ENCODE results near the gene HK1.
"Not testable (repeated sequence)": the region's sequence is repeated elsewhere in the genome, so short reads cannot be mapped to it uniquely, and the experiment has no call there.

HK1 gene

DNA sequence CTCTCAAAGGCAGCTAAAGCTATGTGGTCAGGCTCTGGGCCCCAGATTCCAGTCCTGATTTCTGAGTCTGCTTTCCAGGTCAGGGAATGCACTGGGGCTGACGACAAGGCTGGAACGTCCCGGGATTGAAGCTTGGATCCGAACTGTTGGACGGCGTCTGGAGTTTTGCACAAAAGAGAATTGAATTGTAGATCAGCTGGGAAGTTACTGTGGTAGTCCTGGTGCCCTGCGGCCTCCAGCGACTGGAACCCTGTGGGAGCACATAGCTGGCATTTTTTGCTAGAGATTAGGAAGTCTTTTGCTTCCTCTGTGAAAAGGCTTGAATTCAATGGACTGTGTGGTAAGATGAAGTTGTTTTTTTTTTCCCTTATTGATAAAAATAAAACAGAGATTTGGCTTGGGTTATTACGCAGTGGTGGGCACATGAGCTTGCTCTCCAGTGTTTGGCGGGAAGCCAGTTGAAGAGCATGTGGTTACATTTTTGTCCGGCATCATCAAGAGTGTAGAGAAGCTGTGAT is at the start of gene HK1:
Gene HK1, plus strand, starts transcription at position 51 of the 518 bp plus-strand sequence.
- DNase-seq = no peak

- no peak for DNase-seq
These were observed 48.7 kb upstream of the HK1 start for GRCh38 chr10:69229616-69229916.

GRCh38 chr10:69230128-69230527 is 48.2 kb upstream of the HK1 start:
- DNase-seq = no peak

- no peak for DNase-seq
These were observed 46.0 kb upstream of the HK1 start for GRCh38 chr10:69232252-69232651.

GRCh38 chr10:69232736-69233480 is 45.4 kb upstream of the HK1 start:
- no peak for DNase-seq

- no peak for DNase-seq
These were observed 43.8 kb upstream of the HK1 start for GRCh38 chr10:69234447-69234846.

DNA sequence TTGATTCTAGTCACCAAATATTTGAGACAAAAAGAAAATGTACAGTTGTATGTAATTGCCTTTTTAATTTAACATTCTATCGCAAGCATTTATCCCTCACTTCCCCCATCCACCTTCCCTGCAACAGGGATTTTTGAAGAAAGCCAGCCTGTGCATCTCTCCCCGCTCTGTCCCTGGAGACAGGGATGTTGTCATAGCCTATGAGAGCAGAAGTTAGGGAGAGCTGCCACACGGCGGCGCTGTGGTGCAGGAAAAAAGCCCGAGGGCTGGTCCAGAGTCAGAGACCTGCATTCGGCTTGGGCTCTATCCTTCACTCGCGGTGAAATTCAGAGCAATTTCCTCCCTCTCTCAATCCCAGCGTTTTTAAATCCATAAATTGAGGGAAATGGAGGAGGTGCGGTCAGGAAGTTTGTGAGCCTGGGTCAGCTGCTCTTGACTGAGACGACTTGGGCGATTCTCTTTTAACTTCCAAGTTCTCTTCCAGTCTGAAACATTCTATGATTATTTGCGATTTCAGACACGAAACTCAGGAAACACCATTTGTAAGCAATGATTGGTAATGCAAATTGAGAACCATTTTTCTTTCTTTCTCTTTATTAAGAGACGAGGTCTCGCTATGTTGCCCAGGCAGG is 40.7 kb upstream of the HK1 start:
- peak; percentile 2 to 22 for DNase-seq

GRCh38 chr10:69239136-69239535 is 39.2 kb upstream of the HK1 start:
- no peak for DNase-seq

DNA sequence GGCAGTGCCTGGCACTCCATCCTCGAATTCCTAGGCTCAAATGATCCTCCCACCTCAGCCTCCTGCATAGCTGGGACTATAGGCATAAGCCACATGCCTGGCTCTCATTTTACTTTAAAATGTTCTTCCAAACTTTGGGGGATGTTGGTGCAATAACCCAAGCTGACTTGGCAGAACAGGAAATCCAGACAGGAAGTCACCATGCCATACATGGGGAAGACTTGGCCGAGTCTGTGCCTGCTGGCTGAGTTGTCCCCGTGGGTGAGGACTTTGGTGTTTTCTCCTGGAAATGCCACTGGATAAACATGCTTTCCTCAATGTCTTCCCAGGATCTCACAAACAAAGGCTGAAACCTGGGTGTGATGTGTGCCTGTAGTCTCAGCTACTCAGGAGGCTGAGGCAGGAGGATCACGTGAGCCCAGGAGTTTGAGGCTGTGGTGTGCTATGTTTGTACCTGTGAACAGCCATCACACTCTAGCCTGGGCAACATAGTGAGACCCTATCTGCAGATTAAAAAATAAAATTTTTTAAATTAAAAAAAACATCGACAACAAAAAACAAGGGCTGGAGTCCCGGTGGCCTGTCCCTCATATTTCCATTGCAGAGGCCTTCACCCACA is 38.4 kb upstream of the HK1 start:
- no peak for DNase-seq

DNA sequence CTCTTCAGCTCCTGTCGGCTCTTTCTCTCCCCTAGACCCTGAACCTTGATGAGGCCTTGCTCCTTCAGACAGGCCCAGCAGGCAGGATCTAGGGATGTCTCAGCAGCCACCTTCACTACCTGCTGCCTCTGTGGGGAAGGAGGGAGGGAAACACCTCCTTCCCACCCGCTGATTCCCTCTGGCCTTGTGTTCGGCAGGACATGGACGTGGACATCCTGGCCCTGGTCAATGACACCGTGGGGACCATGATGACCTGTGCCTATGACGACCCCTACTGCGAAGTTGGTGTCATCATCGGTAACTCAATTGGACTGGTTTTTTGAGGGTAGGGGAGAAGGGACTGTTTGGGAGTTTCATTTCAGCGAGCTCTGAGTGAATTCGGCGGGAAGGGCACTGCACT is 37.8 kb upstream of the HK1 start:
- DNase-seq = no peak

GRCh38 chr10:69241575-69241974 is 36.7 kb upstream of the HK1 start:
- DNase-seq = no peak

GRCh38 chr10:69242040-69242851 is 36.0 kb upstream of the HK1 start:
- DNase-seq = no peak

DNA sequence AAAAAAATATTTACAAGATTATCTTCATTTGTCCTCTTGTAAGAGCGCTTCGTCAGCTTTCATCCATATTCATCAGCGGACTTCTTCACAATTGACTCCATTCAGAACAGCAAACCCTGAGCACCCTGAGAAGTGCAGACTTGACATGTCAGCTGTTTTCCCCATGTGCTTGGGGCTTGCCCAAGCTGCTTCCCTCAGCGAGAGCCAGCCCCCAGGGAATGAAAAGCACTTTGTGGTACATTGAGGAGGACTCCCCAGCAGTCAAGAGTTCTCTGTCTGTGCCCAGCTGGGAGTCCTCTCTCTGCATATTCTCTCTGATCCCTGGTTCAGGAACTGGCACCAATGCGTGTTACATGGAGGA is 35.5 kb upstream of the HK1 start:
- DNase-seq = no peak

- DNase-seq = no peak
These were observed 34.5 kb upstream of the HK1 start for GRCh38 chr10:69243817-69244216.

- no peak for DNase-seq
These were observed 32.3 kb upstream of the HK1 start for GRCh38 chr10:69246036-69246435.

- no peak for DNase-seq
These were observed 31.5 kb upstream of the HK1 start for GRCh38 chr10:69246581-69247312.

- DNase-seq = no peak
These were observed 31.0 kb upstream of the HK1 start for GRCh38 chr10:69247313-69247710.

DNA sequence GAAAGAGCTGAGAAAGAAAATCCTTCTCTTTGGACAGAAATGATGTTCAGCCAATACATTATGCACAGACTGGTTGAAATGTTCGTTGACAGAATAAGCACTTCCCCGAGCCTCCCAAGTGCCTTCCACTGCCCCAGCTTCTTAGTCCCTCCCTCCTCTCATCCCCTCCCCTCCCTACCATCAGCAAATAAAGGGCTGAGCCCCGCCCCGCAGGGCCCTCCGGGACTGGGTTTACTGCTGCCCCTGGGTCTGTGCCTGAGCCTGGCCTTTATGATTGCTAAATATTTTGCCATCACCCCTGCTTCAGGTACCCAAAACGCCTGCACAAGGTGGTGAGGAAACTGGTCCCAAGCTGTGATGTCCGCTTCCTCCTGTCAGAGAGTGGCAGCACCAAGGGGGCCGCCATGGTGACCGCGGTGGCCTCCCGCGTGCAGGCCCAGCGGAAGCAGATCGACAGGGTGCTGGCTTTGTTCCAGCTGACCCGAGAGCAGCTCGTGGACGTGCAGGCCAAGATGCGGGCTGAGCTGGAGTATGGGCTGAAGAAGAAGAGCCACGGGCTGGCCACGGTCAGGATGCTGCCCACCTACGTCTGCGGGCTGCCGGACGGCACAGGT is 30.1 kb upstream of the HK1 start:
- DNase-seq = no peak

- DNase-seq = no peak
These were observed 28.3 kb upstream of the HK1 start for GRCh38 chr10:69250041-69250440.

DNA sequence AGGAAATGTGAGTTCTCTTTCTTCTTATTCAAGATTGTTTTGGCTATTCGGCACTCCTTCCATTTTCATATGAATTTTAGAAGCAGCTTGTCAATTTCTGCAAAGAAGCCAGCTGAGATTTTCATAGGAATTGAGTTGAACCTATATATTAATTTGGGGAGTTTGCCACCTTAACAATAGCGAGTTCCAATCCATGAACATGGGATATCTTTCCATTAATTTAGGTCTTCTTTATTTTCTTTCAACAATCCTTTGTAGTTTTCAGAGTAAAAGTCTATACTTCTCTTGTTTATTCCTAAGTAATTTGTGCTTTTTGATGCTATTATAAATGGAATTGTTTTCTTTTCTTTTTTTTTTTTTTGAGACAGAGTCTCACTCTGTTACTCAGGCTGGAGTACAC is 26.9 kb upstream of the HK1 start:
- DNase-seq = not testable (repeated sequence)

GRCh38 chr10:69253171-69253570 is 25.1 kb upstream of the HK1 start:
- DNase-seq = no peak

DNA sequence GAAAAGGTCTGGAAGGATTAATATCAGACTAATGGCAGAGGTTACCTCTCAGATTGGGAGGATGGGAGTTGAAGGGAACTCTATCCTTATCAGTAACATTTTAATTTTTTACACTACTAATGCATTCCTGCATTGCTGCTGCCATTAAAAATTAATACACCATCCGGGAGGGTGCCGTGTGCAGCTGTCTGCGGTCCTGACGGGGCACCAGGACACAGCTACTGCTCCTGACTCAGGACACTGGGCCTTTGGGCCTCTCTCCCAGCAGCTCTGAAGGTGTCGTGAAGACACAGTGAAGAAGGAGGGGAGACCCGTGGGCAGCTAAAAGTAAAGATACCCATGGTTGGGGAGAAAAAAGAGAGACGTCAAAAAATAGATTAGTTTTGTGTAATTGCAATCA is 23.4 kb upstream of the HK1 start:
- DNase-seq = no peak
